T-helper 2 cell (primary cell): ENCODE results near the gene ZNF521.

ENCODE experiments used
- DNase-seq, 5 experiments: peaks; one replicate each; pipeline versions ENCODE4 v3.0.0 to v3.0.0-alpha.2; 2012 to 2022

The ZNF521 gene

GRCh38 chr18:25111377-25112288 lies 240.3 kb downstream of the ZNF521 start:
- no peak for DNase-seq

GRCh38 chr18:25109484-25109883 lies 242.5 kb downstream of the ZNF521 start:
- no peak for DNase-seq

GRCh38 chr18:25103468-25104155 lies 248.4 kb downstream of the ZNF521 start:
- no peak for DNase-seq

GRCh38 chr18:25102662-25103061 lies 249.3 kb downstream of the ZNF521 start:
- DNase-seq = no peak

- DNase-seq = no peak
Measured at GRCh38 chr18:25100418-25100817, 251.5 kb downstream of the ZNF521 start.

GRCh38 chr18:25099895-25100294 lies 252.1 kb downstream of the ZNF521 start:
- DNase-seq = no peak

GRCh38 chr18:25097569-25098056 lies 254.4 kb downstream of the ZNF521 start:
- no peak for DNase-seq

- DNase-seq = no peak
Measured at GRCh38 chr18:25097057-25097456, 254.9 kb downstream of the ZNF521 start.

GRCh38 chr18:25093141-25093540 lies 258.8 kb downstream of the ZNF521 start:
- no peak for DNase-seq

GRCh38 chr18:25089470-25089869 lies 262.5 kb downstream of the ZNF521 start:
- no peak for DNase-seq

- DNase-seq = no peak
Measured at GRCh38 chr18:25086876-25087275, 265.1 kb downstream of the ZNF521 start.

- no peak for DNase-seq
Measured at GRCh38 chr18:25081001-25081400, 271.0 kb downstream of the ZNF521 start.

GRCh38 chr18:25080211-25080610 lies 271.8 kb downstream of the ZNF521 start:
- DNase-seq = no peak

GRCh38 chr18:25077944-25078723 lies 273.8 kb downstream of the ZNF521 start:
- DNase-seq = no peak

- no peak for DNase-seq
Measured at GRCh38 chr18:25077038-25077943, 274.7 kb downstream of the ZNF521 start.

GRCh38 chr18:25075783-25076182 lies 276.2 kb downstream of the ZNF521 start:
- DNase-seq = no peak

GRCh38 chr18:25075331-25075730 lies 276.6 kb downstream of the ZNF521 start:
- DNase-seq = no peak

GRCh38 chr18:25074925-25075324 lies 277.0 kb downstream of the ZNF521 start:
- DNase-seq = no peak

- DNase-seq = no peak
Measured at GRCh38 chr18:25072205-25072604, 279.8 kb downstream of the ZNF521 start.

GRCh38 chr18:25067275-25068025 lies 284.5 kb downstream of the ZNF521 start:
- no peak for DNase-seq

- no peak for DNase-seq
Measured at GRCh38 chr18:25066516-25066915, 285.4 kb downstream of the ZNF521 start.
